ENCODE measurements around the gene FRS2.
"Not testable (repeated sequence)": the region's sequence is repeated elsewhere in the genome, so short reads cannot be mapped to it uniquely, and the experiment has no call there.

The FRS2 gene, protein sequence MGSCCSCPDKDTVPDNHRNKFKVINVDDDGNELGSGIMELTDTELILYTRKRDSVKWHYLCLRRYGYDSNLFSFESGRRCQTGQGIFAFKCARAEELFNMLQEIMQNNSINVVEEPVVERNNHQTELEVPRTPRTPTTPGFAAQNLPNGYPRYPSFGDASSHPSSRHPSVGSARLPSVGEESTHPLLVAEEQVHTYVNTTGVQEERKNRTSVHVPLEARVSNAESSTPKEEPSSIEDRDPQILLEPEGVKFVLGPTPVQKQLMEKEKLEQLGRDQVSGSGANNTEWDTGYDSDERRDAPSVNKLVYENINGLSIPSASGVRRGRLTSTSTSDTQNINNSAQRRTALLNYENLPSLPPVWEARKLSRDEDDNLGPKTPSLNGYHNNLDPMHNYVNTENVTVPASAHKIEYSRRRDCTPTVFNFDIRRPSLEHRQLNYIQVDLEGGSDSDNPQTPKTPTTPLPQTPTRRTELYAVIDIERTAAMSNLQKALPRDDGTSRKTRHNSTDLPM
- total RNA-seq = 19.6 to 39.8 (median 28.4) reads per million in 17 experiments

- peak; percentile 92 to 95 (median 94) for DNase-seq
Measured at GRCh38 chr12:69470189-69471075, at the start of gene FRS2. TSS of gene FRS2 (plus strand) at chr12:69470388. CDS start at chr12:69569031, 98,643 bp downstream.

DNA sequence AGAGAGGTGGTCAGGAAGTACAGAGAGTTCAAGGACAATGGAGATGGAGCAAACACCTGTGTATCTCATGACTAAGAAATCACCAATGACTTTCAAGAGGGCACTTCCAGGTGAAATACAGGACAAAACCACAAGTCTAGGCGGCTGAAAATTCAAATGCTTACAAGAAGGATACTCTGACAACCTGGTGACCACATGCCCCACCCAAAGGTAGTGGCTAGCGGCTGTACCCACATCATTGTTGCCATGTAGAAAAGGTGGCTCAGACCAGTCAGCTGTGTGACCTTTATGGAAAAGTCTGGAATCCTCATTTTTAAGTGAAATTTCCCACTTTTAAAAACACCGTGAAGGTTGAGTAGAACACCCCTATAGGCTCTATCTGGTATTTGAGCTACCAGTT lies 48.6 kb upstream of the FRS2 start:
- no peak for DNase-seq

DNA sequence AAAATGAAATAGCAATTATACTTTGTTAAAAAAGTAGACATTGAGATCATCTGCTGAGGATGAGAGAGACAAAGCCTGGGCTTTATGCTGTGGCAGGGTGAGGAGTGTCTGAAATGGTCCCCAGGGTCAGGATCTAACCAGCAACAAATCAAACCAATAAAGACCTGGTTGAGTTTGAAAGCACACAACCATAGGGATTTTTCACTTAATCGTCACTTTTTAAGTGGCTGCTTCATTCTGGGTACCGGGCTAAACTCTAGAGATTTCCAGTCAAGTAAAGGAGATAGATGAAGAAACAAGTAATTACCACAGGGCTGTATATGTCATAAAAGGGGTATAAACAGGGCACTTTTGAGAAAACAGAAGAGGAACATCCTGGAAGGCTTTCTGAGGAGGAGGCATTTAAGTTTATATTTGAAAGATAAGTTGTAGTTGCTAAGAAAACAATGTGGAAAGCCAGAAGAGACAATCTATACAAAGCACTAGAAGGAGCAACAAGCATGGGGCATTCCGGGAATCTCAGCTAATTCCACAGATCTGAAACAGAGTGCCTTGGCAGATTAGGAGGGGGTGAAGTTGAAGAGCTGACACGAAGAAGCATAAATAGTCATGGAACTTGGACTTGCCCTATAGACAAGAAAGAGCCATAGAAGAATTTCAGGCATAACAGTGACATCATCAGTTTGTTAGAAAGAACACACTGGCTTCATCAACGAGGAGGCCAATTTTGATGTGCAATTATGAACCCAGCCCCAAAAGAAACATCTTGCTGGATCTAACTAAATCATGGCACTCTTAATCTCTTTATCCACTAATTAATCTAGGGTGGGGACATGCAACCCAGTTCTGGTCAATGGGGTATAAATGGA lies 46.9 kb upstream of the FRS2 start:
- DNase-seq = no peak

DNA sequence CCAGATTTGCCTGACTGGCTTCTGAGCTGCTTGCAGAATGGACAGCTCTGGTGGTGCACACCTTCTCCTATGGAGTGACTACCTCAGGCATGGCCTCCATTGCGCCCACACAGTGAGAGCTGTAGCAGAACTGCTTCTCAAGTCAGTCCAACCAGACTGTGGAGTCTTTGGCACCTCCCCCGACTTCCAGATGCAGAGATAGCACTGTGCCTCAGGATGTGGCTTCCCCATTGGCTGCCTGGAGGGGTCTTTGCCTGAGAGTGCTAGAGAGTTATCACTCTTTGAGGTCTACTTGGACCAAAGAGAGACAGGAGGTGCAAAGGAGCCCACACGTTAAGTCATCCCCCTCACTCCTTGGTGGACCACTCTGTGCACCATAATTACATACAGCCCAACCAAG lies 44.8 kb upstream of the FRS2 start:
- no peak for DNase-seq

GRCh38 chr12:69428351-69429073 lies 41.7 kb upstream of the FRS2 start:
- DNase-seq = no peak

DNA sequence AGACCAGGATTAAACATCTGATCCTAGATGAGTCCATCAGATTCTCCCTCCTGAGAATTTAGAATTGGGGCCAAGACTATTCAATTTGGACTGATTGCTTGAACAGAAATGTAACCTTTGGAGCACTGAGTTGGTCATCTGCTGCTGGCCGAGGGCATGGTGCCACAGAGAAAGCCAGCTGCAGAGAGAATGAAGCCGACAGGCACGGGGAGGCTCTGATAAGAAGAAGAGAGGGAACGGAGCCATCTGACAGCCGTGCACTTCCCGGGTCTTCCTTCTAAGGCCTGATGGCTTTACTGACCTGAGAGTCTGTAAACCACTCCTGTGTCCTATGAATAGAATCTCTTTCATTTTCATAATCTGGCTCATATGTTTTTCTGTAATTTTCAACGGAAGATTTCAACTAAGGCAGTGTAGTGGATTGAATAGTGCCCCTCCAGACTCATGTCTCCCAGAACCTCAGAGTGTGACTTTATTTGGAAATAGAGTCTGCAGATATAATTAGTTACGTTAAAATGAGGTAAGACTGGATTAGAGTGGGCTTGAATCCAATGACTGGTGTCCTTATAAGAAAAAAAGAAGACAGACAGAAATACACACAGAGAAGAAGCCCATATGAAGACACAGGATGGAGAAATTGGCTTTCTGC lies 39.1 kb upstream of the FRS2 start:
- no peak for DNase-seq

DNA sequence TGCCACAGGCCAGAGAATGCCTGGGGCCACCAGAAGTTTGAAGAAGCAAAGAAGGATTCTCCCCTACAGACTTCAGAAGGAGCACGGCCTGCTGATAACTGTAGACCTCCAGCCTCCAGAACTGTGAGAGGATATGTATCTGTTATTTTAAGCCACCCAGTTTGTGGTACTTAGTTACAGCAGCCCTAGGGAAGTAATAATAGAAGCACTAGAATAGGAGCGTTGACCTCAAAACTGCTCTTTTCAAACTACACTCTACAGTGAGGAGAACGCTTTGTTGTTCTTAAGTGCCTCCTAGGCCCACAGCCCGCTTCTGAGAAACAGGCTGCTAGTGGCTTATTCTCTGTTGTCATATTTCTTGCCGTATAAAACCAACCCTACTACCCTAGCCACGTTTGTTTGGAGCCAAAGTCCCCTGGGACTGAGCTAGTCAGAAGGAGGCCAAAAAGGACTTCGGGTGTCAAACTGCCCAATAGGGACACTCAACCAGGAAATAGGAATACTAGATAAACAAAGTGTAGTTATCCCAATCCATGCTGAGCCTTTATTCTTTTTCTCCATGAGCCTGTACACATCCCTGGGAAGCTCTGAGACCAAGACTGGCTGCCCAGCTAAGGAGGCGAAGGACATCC lies 38.5 kb upstream of the FRS2 start:
- DNase-seq = no peak

DNA sequence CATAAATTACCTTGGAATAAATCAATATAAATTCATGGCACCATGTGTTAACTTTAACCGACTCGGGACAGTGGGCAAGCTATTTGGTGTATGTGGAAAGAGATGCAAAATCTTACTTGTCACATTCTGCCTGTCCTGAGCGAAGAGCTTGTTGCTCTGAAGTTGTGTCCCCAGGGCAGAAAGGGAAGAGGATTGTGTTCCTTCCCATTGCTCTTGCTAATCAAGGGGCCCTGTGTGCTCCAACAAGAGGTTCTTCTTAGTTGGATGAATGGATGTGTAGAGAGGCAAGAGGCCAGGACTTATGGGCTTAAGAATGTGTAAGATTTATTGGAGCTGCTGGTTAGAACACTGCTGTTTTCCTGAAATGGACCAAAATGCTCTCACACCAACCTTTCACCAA lies 36.5 kb upstream of the FRS2 start:
- no peak for DNase-seq

- DNase-seq = no peak
Measured at GRCh38 chr12:69435644-69436043, 34.5 kb upstream of the FRS2 start.

- no peak for DNase-seq
Measured at GRCh38 chr12:69437073-69437472, 33.1 kb upstream of the FRS2 start.

DNA sequence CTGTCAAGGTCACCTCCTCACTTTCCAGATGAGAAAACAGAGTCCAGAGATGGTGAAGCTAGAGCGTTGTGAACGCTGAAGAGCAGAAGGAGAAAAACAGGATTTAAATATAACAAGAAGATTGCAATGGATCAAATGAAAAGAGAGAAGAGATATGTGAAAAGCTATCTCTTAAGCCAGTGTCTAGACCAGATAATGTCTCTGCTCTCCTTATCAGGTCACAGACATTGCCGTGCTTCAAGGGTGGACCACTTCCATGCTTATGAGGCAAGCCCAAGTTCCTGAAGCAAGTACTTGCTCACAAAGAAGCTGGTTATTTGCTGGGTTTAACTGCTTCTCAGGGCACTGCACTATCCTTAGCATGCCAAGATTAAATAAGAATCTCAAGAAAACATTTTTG lies 31.6 kb upstream of the FRS2 start:
- no peak for DNase-seq

DNA sequence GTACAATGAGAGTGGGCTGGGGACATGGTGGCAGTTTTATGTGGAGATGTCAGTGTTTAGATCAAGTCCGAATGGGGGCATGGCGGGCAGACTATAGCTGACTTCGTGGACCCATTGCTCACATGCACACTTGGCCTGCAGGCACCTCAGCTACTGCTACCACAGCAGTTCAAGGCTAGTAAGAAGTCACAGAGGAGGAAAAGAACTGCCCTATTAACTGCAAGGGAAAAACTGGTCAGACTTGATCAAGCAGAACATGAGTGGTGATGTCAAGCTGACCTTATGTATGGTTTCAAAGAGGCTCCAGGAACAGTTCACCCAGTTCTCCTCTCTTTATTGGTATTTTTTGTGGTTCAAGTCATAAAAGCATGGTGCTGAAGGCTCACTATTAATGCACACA lies 30.2 kb upstream of the FRS2 start:
- DNase-seq = no peak

DNA sequence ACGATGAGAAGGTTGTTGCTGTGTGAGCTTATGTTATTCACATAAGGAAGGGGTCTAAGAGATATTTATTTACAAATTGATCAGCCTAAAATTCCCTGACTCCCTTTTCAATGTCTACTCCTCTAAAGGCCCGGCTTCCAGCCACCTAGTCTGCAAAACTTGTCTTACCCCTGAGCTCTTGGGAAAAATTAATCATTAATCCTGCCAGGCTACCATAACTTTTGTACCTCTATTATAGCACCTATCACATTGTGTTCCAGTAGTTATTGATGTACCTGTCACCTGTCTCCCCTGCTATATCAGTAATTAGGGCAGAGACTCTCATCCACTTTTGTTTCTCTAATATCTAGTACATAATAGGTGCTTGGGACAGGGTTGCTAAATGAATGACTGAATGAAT lies 29.3 kb upstream of the FRS2 start:
- DNase-seq = no peak

DNA sequence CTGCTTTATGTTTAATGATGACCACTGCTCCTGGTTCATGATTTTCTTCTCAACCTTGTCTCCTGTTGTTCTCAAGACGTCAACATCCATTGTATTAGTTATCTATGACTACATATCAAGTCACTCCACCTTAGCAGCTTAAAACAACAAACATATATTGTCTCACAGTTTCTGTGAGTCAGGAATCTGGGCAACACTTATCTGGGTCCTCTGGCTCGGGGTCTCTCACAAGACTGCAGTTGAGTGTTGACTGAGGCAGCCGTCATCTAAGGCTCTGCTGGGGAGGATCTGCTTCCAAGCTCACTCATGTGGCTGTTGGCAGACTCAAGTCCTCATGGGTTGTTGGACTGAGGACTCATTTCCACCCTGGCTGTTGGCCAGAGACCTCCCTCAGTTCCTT lies 27.3 kb upstream of the FRS2 start:
- no peak for DNase-seq

- DNase-seq = no peak
Measured at GRCh38 chr12:69443916-69444315, 26.3 kb upstream of the FRS2 start.

GRCh38 chr12:69447892-69448291 lies 22.3 kb upstream of the FRS2 start:
- no peak for DNase-seq

DNA sequence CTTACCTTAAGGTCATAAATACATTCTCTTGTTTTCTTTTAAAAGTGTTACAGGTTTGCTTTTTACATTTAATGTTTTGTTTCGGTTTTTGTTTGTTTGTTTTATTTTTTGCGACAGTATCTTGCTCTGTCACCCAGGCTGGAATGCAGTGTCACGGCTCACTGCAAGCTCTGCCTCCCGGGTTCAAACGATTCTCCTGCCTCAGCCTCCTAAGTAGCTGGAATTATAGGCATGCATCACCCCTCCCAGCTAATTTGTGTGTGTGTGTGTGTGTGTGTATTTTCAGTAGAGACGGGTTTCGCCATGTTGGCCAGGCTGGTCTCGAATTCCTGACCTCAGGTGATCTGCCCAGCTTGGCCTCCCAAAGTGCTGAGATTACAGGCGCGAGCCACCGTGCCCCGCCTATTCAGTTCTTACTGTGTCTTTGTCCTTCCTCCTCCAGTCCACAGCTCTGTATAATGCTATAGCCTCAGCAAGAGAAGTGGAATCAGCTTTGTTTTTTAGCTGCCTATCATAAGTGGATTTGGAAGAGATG lies 17.5 kb upstream of the FRS2 start:
- DNase-seq = not testable (repeated sequence)

GRCh38 chr12:69456239-69456638 lies 13.9 kb upstream of the FRS2 start:
- DNase-seq = no peak

- DNase-seq = no peak
Measured at GRCh38 chr12:69457433-69457832, 12.8 kb upstream of the FRS2 start.

DNA sequence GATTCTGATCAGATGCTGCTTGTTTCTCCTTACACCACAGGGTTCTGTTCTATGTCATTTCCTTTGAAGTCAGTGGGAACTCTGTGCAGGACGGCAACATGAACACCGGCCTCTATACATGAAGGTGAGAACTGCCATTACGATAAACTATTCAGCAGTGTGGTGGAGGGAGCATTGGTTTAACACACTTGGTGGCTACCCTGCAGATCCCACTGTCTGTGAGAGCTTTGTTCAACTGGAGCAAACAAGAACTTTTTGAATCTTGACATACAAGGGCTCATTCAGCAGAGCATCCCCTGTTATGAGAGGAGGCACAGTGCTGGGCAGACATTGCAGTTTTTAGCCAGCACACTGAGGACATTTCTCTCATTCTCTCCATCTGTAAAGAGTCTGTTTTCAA lies 10.7 kb upstream of the FRS2 start:
- DNase-seq = no peak

All from suppressor macrophage (primary cell).